DND-41 (cell line): ENCODE data around the gene ELAVL2.

Experiments
- ATAC-seq: fragments of 200-7000 bp; cut with Tn5 transposase; 3 replicates; pipeline ENCODE4 v1.9.1; 2021; ENCODE audit warnings: low read depth; ENCODE audit not compliant: insufficient read depth
- DNase-seq: peaks from one replicate; pipeline ENCODE4 v3.0.0-alpha.2; 2020
- H2AFZ ChIP-seq: 2 replicates; pipeline ENCODE4 v1.6.0; 2012; ENCODE audit warnings: low read depth, low read length
- H3K27ac ChIP-seq: 2 replicates; pipeline ENCODE4 v1.5.1; 2012; ENCODE audit warnings: low read length, inconsistent platforms
- H3K27me3 ChIP-seq: fragments of 200-600 bp; sonication (generic); 2 replicates; pipeline ENCODE4 v1.6.0; 2012; ENCODE audit warnings: low read length, mild to moderate bottlenecking, inconsistent platforms; ENCODE audit not compliant: insufficient read depth, poor library complexity
- H3K36me3 ChIP-seq: 2 replicates; pipeline ENCODE4 v1.5.1; 2012; ENCODE audit warnings: low read length, inconsistent platforms; ENCODE audit not compliant: insufficient read depth
- H3K4me1 ChIP-seq: 2 replicates; pipeline ENCODE4 v1.5.1; 2012; ENCODE audit warnings: mild to moderate bottlenecking, low read length; ENCODE audit not compliant: insufficient read depth
- H3K4me2 ChIP-seq: 2 replicates; pipeline ENCODE4 v1.6.0; 2012; ENCODE audit warnings: mild to moderate bottlenecking, moderate library complexity, low read length, inconsistent platforms; ENCODE audit not compliant: insufficient read depth
- H3K4me3 ChIP-seq, 2 experiments: fragments of 200-600 bp in 1 of 2; shearing (Covaris generic) in 1 of 2; 2 replicates each; pipeline ENCODE4 v1.5.1; 2012 to 2016; ENCODE audit warnings: inconsistent platforms in 2 of 2, low read length in 2 of 2, mild to moderate bottlenecking in 2 of 2, low read depth in 1 of 2, moderate library complexity in 1 of 2
- H3K79me2 ChIP-seq: 2 replicates; pipeline ENCODE4 v1.6.0; 2012; ENCODE audit warnings: low read length, inconsistent platforms; ENCODE audit not compliant: insufficient read depth
- H3K9ac ChIP-seq: 2 replicates; pipeline ENCODE4 v1.6.0; 2012; ENCODE audit warnings: low read depth, mild to moderate bottlenecking, inconsistent platforms, low read length, moderate library complexity
- H3K9me3 ChIP-seq: 2 replicates; pipeline ENCODE4 v1.5.1; 2012; ENCODE audit warnings: low read length, moderate library complexity, mild to moderate bottlenecking, inconsistent platforms; ENCODE audit not compliant: insufficient read depth, severe bottlenecking
- H4K20me1 ChIP-seq: 2 replicates; pipeline ENCODE4 v1.6.0; 2012; ENCODE audit warnings: low read length; ENCODE audit not compliant: insufficient read depth
- CTCF ChIP-seq: IDR thresholded peaks from 2 replicates; pipeline ENCODE4 v1.5.1; 2012; ENCODE audit warnings: borderline replicate concordance, low read length, moderate library complexity, mild to moderate bottlenecking; ENCODE audit not compliant: poor library complexity, severe bottlenecking; ENCODE audit errors: extremely low read depth
- EZH2 ChIP-seq: IDR thresholded peaks from 3 replicates; pipeline ENCODE4 v1.6.1; 2012; ENCODE audit warnings: borderline replicate concordance, low read depth, mild to moderate bottlenecking, moderate library complexity, low read length, inconsistent platforms; ENCODE audit not compliant: severe bottlenecking

Gene ELAVL2

GRCh38 chr9:23823269-23823668, 2.8 kb downstream of the ELAVL2 start:
- H3K4me1 ChIP-seq, result no peaks in the 10 kb centered on the region
- H4K20me1 ChIP-seq, result no peaks in the 10 kb centered on the region
- no peak overlapping the region for H3K4me2 ChIP-seq
- ATAC-seq (no peak), DNase-seq (no peak)
- no peaks in the 10 kb centered on the region for H3K79me2 ChIP-seq
- no peaks in the 10 kb centered on the region for H3K9me3 ChIP-seq
- H3K36me3 ChIP-seq, result no peaks in the 10 kb centered on the region
- TF ChIP-seq CTCF (no peak), EZH2 (no peak)
- H3K4me3 ChIP-seq, result no peak overlapping the region
- no peak overlapping the region for H3K27ac ChIP-seq
- no peak overlapping the region for H3K9ac ChIP-seq
- H3K27me3 ChIP-seq, result no peaks in the 10 kb centered on the region
- H2AFZ ChIP-seq, result no peak overlapping the region

GRCh38 chr9:23822261-23823169, 3.5 kb downstream of the ELAVL2 start:
- no peak overlapping the region for H3K4me3 ChIP-seq
- no peak for DNase-seq
- H3K9me3 ChIP-seq, result no peaks in the 10 kb centered on the region
- no peaks in the 10 kb centered on the region for H3K27me3 ChIP-seq
- no peak for ATAC-seq
- H3K27ac ChIP-seq, result no peak overlapping the region
- H4K20me1 ChIP-seq, result no peaks in the 10 kb centered on the region
- no peaks in the 10 kb centered on the region for H3K4me1 ChIP-seq
- no peak for TF ChIP-seq EZH2
- TF ChIP-seq CTCF, result no peak
- no peaks in the 10 kb centered on the region for H3K79me2 ChIP-seq
- no peak overlapping the region for H3K4me2 ChIP-seq
- no peaks in the 10 kb centered on the region for H3K36me3 ChIP-seq
- no peak overlapping the region for H3K9ac ChIP-seq
- H2AFZ ChIP-seq, result no peak overlapping the region

GRCh38 chr9:23821375-23822181, 4.5 kb downstream of the ELAVL2 start:
- H2AFZ ChIP-seq, result no peak overlapping the region
- no peak overlapping the region for H3K4me2 ChIP-seq
- H4K20me1 ChIP-seq, result no peaks in the 10 kb centered on the region
- H3K79me2 ChIP-seq, result no peaks in the 10 kb centered on the region
- no peaks in the 10 kb centered on the region for H3K4me1 ChIP-seq
- H3K27ac ChIP-seq, result no peak overlapping the region
- DNase-seq (no peak), ATAC-seq (no peak)
- TF ChIP-seq CTCF, result no peak
- no peak for TF ChIP-seq EZH2
- no peaks in the 10 kb centered on the region for H3K27me3 ChIP-seq
- no peaks in the 10 kb centered on the region for H3K36me3 ChIP-seq
- H3K9ac ChIP-seq, result no peak overlapping the region
- no peaks in the 10 kb centered on the region for H3K9me3 ChIP-seq
- no peak overlapping the region for H3K4me3 ChIP-seq
